ENCODE data around the gene PPP1R14C.
"Not testable (repeated sequence)": the region's sequence is repeated elsewhere in the genome, so short reads cannot be mapped to it uniquely, and the experiment has no call there.

Gene PPP1R14C, protein sequence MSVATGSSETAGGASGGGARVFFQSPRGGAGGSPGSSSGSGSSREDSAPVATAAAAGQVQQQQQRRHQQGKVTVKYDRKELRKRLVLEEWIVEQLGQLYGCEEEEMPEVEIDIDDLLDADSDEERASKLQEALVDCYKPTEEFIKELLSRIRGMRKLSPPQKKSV

DNA sequence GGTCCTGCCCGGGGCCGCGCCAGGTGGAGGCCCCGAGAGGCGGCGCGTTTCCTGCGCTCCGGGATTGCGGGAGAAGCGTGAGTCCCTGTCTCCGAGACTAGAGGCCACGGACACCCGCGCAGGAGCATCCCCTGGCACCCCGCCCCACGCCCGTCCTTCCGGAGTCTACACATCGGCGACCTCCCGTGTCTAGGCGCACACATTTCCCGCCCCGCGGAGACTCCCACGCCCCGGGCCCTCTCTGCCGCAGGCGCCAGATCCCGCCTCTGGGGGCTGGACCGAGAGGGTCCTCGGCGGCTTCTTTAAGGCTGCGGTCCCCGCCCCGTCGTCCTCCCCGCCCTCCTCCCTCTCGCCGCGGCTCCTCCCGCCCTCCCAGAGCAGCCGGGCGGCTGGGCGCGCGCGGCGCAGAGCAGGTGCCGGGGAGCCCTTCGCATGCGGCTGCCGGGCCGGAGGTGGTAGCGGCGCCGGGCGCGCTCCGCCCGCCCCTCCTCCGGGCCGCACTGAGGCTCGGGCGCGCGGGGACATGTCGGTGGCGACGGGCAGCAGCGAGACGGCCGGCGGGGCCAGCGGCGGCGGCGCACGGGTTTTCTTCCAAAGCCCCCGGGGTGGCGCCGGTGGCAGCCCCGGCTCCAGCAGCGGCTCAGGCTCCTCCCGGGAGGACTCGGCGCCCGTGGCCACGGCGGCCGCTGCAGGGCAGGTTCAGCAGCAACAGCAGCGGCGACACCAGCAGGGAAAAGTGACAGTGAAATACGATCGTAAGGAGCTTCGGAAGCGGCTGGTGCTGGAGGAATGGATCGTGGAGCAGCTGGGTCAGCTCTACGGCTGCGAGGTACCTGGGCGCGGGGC lies at the start of gene PPP1R14C:
PPP1R14C (plus strand) TSS at position 375 of the 846 bp plus-strand sequence; CDS start at position 524, 149 bp downstream.
- DNase-seq (ENCODE audit: low spot score) = peak; percentile 42

DNA sequence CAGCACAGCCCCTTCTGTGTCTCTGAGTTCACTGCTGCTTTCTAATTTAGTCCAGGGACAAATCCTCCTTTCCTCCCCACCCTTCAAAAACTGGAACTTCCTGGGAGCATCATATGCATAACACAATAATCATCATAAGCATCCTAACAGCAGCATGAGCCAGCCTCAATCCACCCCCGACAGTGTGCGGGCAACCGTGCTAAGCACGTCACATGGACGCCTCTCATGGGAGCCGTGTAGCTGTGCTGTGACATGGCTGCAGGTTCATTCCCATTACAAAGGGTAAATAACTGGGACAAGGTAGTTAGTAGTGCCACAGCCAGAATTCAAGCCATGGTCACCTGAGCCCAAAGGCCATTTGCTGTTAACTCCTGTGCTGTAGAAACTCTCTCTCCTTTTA lies 49.4 kb upstream of the PPP1R14C start:
- no peak for DNase-seq (ENCODE audit: low spot score)

DNA sequence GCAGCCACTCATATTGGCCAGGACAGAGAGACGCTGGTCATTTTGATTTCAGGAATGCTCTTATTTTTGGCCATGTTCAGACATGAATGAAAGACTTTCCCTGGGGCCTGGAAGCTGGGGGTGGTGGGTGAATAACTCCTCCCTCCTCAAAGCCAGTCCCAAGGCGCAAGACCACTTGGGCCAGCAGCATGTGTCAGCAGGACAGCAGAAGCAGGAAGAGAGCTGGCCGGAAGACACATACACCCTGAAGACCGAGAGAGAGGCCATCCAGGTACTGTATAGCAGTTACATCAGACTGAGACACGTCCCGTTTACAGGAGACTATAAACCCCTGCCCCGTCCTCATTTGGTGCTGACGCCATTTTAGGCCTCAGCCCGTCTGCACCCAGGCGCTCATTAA lies 44.7 kb upstream of the PPP1R14C start:
- DNase-seq (ENCODE audit: low spot score) = no peak

DNA sequence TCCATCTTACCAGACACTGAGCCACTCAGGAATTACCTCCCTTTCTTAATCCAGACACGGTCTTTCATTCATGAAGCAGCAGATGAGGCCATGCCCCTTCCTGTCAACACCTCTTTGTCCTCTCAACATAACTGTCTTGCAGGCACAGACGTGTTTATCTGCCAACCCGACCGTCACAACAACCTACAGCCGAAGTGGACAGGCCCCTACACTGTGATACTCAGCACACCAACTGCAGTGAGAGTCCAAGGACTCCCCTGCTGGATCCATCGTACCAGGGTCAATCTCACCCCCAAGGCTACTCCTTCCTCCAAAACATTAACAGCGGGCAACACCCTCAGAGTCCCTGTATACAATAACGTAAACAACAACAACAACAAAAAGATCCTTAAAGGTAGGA lies 43.3 kb upstream of the PPP1R14C start:
- DNase-seq (ENCODE audit: low spot score) = no peak

DNA sequence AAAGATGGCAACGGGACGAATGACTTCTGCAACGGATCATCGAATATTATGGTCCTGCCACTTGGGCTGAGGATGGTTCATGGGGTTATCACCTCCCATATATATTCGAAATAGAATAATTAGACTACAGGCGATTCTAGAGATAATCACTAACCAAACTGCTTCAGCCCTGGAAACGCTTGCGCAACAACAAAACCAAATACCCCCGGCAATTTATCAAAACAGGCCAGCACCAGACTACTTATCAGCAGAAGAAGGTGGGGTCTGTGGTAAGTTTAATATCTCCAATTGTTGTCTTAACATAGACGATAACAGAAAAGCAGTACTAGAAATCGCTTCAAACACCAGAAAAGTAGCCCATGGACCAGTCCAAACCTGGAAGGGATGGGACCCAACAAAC lies 42.9 kb upstream of the PPP1R14C start:
- no peak for DNase-seq (ENCODE audit: low spot score)

DNA sequence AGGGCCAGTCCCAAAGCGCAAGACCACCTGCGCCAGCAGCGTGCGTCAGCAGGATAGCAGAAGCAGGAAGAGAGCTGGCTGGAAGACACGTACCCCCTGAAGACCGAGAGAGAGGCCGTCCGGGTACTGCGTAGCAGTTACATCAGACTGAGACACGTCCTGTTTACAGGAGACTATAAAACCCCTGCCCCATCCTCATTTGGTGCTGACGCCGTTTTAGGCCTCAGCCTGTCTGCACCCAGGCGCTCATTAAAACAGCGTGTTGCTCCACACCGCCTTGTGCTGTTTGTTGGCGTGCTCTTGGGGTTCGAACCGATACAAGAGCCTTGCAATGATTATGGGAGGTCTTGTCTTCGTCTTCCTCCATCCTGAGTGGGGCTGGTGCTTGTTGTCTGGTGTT lies 42.1 kb upstream of the PPP1R14C start:
- DNase-seq (ENCODE audit: low spot score) = no peak

DNA sequence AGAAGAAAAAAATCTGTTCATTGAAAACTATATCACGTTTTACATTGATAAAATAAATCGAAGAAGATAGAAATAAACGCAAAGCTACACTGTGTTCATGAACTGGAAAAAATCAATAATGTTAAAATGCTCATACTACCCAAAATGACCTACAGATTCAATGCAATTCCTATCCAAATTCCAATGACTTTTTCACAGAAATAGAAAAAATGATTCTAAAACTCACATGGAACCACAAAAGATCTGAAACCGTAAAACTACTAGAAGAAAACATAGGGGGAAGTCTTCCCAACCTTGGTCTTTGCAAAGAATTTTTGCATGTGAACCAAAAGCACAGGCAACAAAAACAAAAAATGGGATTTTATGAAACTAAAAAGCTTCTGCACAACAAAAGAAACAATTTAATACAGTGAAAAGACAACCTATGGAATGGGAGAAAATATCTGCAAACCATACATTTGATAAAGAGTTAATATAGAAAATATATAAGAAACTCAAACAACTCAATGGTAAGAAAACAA lies 40.0 kb upstream of the PPP1R14C start:
- DNase-seq (ENCODE audit: low spot score) = no peak

DNA sequence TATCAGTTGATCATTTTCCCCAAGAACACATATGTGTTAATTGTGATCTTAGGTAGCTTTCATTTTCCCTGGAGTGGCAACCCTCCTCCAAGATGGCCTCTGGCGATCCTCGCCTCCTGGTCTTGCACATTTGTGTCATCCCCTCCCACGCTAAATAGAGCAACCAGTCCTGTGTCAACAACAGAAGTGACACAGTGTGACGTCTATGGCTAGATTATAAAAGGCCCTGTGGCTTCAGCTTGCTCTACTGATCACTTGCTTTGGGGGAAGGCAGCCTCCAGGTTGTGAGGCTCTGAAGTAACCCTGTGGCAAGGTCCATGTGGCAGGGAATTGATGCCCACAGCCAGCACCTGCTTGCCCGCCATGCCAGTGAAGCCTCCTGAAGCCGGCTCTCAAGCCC lies 30.6 kb upstream of the PPP1R14C start:
- no peak for DNase-seq (ENCODE audit: low spot score)

DNA sequence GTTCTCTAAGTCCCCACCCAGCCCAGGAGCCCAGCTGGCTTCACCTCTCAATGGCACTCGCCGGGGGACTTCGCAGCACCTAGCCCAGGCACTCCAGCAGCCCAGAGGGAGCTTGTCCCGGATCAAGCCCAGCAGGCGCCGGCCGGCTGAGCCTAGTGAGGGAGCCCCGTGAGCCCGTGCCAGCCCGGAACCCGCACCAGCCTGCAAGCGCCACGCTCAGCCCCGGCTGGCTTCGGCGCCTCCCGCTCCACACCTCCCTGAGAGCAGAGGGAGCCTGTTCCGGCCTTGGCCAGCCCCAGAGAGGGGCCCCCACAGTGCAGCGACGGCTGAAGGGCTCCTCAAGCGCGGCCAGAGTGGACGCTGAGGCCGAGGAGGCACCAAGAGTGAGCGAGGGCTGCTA lies 27.1 kb upstream of the PPP1R14C start:
- no peak for DNase-seq (ENCODE audit: low spot score)

DNA sequence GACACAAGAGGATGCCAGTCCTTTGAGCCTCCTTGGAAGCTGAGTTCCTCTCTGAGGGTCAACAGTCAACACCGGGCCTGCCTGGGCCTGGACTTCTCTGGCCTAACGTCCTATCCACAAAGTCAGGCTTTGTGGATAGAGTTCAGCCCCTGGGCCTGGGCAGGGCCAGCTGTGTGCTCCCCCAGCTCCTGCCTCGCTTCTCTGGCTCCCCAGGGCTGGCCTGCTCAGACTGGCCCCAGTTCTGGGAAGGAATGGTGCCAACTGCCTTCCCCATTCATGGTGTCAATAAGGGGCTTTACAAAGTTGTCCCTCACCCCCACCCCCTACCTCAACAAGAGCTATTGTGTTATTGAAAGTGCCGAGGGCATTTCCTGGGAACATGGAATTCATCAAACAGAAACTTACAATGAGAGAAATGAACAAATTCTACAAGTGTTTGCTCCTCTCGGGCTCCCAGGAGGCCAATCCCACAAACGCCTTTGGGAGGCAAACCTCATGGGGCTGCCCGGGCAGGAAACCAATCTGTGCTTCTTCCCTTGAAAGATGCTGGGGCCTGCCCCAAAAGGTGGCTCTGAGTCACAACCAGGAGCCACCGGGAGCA lies 26.5 kb upstream of the PPP1R14C start:
- no peak for DNase-seq (ENCODE audit: low spot score)

DNA sequence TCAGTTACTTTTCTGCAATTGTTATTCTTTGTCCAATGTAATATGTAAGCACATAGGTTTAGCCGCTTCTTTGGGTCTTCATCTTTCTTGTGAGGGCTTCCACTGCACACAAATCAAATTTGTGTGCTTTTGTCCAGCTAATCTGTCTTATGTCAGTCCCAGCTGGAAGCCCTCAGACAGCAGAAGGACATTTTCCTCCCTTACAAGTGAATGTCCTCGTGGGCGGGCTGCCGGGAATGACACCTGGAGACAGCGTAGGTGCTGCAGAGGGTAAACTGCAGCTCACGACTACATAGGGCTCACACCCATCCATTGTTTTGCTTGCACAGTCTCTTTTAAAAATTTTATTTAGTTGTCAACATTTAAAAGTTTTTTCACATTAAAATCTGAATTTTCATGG lies 24.6 kb upstream of the PPP1R14C start:
- DNase-seq (ENCODE audit: low spot score) = no peak

DNA sequence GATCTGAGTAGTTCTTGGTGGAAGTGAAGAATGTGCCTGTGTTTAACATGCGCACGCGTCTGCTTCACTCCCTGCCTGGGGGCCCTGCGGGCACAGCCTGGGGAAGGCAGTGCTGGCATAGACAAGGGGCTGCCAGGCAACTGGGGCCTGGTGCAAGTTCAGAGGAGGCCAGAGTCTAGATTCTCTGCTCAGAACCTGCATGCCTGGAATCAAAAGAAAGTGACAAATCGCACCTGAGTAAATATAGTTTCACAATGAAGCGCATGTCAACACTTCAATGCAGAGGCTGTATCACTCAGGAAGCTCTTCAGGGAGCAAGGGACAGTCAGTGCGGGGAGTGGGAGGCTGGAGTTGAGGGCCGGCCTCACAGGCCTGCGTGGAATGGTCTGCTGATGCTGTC lies 24.2 kb upstream of the PPP1R14C start:
- no peak for DNase-seq (ENCODE audit: low spot score)

DNA sequence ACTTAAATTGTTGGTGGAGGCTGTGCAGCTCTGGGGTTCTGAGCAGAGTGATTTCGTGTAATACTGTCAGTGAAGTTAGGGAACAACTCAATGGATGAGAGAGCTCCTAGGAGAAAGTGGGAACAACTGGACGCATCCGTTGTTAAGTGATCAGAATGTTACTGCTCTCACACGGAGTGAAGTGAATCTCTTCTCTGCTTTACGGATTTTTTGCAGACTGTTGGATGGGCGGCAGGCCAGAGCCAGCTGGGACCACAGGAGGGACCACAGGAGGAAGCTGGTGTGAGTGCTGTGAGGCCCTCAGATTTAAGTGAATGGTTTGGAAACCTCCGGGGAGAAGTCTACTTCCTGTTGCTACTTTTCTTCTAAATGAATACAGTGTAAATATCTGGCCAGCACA lies 23.7 kb upstream of the PPP1R14C start:
- DNase-seq (ENCODE audit: low spot score) = no peak

DNA sequence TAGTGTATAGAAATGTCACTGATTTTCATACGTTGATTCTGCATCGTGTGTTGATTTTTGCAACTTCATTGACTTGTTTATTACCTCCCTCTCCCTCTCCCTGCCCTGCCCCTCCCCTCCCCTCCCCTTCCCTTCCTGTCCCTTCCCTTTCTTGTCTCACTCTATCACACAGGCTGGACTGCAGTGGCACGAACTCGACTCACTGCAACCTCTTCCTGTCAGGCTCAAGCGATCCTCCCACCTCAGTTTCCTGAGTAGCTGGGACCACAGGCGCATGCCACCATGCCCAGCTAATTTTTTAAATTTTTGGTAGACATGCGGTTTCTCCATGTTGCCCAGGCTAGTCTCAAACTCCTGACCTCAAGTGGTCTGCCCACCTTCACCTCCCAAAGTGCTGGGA lies 19.2 kb upstream of the PPP1R14C start:
- DNase-seq (ENCODE audit: low spot score) = no peak

DNA sequence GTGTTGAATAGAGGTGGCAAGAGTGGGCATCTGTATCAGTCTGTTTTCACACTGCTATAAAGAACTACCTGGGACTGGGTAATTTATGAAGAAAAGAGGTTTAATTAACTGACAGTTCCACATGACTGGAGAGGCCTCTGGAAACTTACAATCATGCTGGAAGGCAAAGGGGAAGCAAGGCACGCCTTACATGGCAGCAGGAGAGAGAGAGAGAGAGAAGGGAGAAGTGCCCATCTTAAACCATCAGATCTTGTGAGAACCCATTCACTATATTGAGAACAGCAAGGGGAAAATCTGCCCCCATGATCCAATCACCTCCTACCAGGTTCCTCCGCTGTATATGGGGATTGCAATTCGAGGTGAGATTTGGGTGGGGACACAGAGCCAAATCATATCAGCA lies 18.6 kb upstream of the PPP1R14C start:
- DNase-seq (ENCODE audit: low spot score) = no peak

DNA sequence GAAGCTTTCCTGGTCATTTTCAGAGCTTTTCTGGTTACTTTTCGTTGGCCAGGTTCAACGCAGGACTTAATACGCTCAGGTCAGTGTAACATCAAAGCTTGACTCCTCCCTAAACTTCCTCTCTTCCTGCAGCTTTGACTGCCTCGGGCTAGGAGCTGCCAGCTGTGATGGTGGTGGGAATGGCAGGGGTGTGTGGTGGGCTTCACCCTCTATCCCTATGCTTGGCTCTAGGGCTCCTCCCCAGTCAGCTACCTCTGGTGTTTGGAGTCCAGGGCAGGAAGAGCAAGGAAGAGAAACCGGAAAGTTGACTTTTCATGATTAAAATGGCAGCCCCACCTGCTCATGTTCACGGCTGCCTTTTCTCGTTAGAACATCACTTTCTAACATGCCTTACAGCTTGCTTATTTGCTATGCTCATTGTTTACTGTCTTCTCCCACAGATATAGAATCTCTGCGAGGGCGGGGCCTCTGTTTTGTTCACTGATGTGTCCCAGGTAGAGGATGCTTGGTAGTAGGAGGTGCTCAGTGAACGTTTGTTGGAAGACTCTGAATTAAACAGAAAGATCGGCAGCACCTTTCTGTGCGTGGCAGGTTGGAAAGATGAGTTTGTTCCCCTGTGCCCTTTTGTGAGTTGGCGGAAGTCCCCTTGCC lies 16.1 kb upstream of the PPP1R14C start:
- DNase-seq (ENCODE audit: low spot score) = no peak

DNA sequence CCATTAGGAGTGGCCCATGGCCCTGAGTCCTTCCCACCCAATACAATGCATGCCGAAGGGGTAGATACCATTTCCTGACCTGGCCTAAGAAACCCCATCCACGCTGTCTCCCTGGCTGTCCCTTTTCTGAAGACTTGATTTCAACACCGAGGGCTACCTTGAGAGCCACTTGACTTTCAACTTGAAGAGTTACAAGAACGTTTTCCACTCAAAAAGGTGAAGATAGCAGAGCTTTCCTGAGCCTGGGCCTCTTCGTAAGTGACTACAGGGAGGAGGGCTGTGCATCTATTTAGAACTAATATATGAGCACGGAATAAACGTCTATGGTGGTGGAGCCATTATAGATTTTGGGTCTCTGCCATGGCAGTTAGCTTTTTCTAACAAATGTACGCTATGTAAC lies 14.4 kb upstream of the PPP1R14C start:
- DNase-seq (ENCODE audit: low spot score) = no peak

DNA sequence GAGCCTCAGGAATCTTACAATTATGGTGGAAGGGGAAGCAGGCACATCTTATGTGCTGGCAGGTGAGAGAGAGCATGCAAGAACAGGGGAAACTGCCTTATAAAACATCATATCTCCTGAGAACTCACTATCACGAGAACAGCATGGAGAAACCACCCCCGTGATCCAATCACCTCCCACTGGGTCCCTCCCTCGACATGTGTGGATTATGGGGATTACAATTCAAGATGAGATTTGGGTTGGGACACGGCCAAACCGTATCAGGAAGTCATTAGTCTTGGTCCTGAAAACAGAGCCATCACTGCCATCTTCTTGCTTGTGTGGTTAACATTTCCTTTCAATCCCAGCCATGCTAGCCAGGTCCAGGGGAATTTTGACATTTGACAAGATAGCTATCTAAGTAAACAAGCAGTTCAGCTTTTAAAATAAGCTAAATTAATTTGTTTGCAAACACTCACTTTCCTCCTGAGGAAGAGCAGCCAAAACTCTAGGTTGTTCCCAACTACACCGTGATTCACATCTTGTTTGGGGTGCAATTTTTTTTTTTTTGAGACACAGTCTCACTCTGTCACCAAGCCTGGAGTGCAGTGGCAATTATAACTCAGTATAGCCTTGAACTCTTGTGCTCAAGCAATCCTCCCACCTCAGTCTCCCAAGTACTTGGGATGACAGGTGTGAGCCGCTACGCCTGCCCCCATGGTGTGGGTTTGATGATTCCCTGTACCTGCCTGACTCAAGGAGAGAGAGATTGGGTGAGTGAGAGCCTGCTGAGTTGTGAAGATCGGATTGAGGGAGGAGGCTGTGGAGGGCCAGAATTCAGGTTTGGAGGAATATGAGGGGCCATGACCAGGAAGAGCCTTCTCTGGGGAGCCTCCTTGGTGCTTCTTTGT lies 13.0 kb upstream of the PPP1R14C start:
- DNase-seq (ENCODE audit: low spot score) = peak; percentile 43

DNA sequence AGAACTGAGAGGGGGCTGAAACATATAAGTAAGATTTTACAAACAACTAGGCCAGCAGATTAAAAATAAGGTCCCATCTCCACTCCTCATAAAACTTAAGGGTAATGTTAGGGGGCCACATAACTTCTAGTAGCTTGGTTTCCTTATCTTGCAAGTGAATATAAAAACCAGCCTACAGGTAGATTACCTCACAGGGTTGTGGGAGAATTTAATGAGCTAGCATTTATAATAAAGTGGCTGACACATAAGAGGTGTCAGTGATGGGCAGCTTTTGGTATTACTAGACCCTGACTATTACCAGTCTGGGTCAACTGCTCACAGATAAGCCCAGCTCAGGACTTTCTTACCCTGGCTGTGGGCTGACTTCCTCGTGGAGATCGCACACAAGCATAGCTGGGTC lies 9.2 kb upstream of the PPP1R14C start:
- no peak for DNase-seq (ENCODE audit: low spot score)

DNA sequence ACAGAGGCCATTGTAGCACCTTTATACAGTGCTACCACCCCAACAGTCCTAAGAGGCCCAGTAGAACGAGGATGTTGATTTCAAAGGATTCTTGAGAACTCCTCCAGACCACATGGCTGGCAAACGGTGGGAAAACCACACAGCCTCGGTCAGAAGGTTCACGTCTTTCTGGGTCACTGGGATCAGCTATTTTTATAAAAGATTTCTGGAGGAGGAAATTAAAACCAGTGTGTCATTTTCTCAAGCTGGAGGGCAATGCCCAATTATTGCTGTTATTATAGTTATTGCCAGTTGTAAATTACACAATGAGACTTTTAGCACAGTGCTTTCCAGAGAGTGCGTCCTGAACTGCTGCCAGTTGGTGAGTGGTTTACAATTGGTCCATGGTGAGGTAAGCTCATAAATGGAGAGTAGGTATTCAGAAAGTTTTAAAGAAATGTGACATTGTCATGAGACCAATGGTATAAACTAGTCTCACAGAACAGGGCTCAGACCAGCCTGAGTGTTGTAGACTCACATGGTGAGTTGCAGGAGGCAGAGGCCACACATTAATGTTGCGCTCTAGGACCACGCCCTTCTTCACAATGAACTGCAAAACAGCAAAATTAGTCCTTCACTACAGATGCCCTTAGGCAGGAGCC lies 8.4 kb upstream of the PPP1R14C start:
- DNase-seq (ENCODE audit: low spot score) = no peak

DNA sequence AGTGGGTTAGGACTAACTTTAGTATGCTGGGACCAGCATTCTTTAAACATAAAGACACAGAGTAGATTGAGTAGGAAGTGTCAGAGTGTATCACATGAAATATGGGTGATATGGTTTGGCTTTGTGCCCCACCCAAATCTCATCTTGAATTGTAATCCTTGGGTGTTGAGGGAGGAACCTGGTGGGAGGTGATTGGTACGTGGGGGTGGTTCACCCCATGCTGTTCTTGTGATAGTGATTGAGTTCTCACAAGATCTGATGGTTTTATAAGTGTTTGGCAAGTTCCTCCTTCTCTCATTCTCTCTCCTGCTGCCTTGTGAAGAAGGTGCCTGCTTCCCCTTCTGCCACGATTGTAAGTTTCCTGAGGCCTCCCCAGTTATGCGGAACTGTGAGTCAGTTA lies 5.1 kb upstream of the PPP1R14C start:
- not testable (repeated sequence) for DNase-seq (ENCODE audit: low spot score)
